Esophagus squamous epithelium (tissue), 5 donors: ENCODE measurements around the gene AEN. TPM values are rescaled to one million over a fixed set of nuclear protein-coding genes. Genes with fewer than 3 reads are reported as not detected.

Experiments used
- DNase-seq: peaks from one replicate; lab custom pipeline; 2025; lab: John Stamatoyannopoulos, UW
- H3K27ac ChIP-seq, 4 donors: fragments of 200-600 bp; sonication (generic); one replicate each; pipeline ENCODE4 v1.5.1; 2016 to 2019; ENCODE audit warnings: mild to moderate bottlenecking in 1 of 4
- H3K27me3 ChIP-seq, 4 donors: fragments of 200-600 bp; sonication (generic); 1 replicate in 3 of 4; 2 replicates in 1 of 4; pipeline versions ENCODE4 v1.5.1 to v1.6.0; 2017 to 2021; ENCODE audit warnings: antibody characterized with exemption in 1 of 4
- H3K36me3 ChIP-seq, 3 donors: fragments of 200-600 bp; sonication (generic); one replicate each; pipeline ENCODE4 v1.5.1; 2016 to 2019
- H3K4me1 ChIP-seq, 3 donors: fragments of 200-600 bp; sonication (generic); one replicate each; pipeline ENCODE4 v1.5.1; 2017 to 2019
- H3K4me3 ChIP-seq, 4 donors: fragments of 200-600 bp; sonication (generic); 1 replicate in 3 of 4; 2 replicates in 1 of 4; pipeline ENCODE4 v1.5.1; 2016 to 2019; ENCODE audit warnings: mild to moderate bottlenecking in 2 of 4, moderate library complexity in 1 of 4
- H3K9me3 ChIP-seq, 3 donors: fragments of 200-600 bp; sonication (generic); one replicate each; pipeline ENCODE4 v1.5.1; 2016 to 2019
- POLR2A ChIP-seq, 4 donors: fragments of 450-650 bp; IDR thresholded peaks; one replicate each; pipeline ENCODE4 v1.6.1; 2017; ENCODE audit warnings: antibody characterized with exemption in 4 of 4, mild to moderate bottlenecking in 4 of 4, moderate library complexity in 3 of 4
- WGBS, 2 donors: methylation state at CpG; one replicate each; pipeline ENCODE4 v1.1.5; 2018; 5-methylcytosine and 5-hydroxymethylcytosine counted together
- intact Hi-C: fragments of 100-400 bp; cut with DNase I; formaldehyde crosslinking; loops from one replicate; pipeline ENCODE4 v1.15.0; 2022
- total RNA-seq, 4 donors: library from RNA; depleted of rRNA; stranded (reverse); fragments of >200 nt; gene quantifications; one replicate each; pipeline ENCODE4 v1.1.0, GENCODE V29; 2016
- TF ChIP-seq, protein P1 (sequence below), 6 experiments: fragments of 450-650 bp in 4 of 6; fragments of 200-600 bp in 2 of 6; sonication (generic) in 2 of 6; IDR thresholded peaks; one replicate each; pipeline ENCODE4 v1.5.1; 2016 to 2019; ENCODE audit warnings: antibody characterized with exemption in 6 of 6, mild to moderate bottlenecking in 4 of 6, moderate library complexity in 4 of 6
- donor health status: DM: yes; HTN: yes; CAD: no.

AEN gene
- total RNA-seq, 4 donors from 2014 or later: 13.4 to 31.4 (median 18.1) TPM

DNA sequence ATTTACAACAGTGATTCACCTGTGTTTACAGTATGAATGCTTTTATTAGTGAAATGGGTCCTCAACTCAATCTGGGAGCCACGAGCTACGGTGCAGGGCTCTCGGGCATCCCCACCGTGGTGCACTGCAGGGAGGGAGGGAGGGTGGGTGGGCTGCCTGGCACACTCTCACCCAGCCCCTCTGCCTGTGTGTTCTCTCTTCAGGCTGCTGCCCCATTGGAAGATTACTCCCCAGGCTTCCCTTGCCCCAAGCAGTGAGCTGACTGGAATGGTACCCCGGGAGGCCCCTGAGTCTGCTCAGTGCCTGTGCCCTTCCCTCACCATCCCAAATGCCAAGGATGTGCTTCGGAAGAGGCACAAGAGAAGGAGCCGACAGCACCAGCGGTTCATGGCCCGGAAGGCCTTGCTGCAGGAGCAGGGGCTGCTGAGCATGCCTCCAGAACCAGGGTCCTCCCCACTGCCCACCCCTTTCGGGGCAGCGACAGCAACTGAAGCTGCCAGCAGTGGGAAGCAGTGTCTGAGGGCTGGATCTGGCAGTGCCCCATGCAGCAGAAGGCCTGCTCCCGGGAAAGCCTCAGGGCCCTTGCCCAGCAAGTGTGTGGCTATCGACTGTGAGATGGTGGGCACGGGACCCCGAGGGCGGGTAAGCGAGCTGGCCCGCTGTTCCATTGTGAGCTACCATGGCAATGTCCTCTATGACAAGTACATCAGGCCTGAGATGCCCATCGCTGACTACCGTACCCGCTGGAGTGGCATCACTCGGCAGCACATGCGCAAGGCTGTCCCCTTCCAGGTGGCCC lies 5.0 kb downstream of the AEN start:
- DNase-seq: no peak
- Histone ChIP-seq H3K4me3 (no peak overlapping the region), H3K9me3 (no peaks in the 10 kb centered on the region), H3K4me1 (peaks cover 31 to 86% (median 36%) of the 10 kb centered on the region in 3 donors), H3K27me3 (no peaks in the 10 kb centered on the region), H3K27ac (peak overlapping the region; percentile 31 to 95 (median 44)), H3K36me3 (peaks cover 9 to 54% (median 20%) of the 10 kb centered on the region in 3 donors)
- TF ChIP-seq POLR2A (IDR thresholded peaks at IDR 0.05): no peak
- TF ChIP-seq, protein P1, sequence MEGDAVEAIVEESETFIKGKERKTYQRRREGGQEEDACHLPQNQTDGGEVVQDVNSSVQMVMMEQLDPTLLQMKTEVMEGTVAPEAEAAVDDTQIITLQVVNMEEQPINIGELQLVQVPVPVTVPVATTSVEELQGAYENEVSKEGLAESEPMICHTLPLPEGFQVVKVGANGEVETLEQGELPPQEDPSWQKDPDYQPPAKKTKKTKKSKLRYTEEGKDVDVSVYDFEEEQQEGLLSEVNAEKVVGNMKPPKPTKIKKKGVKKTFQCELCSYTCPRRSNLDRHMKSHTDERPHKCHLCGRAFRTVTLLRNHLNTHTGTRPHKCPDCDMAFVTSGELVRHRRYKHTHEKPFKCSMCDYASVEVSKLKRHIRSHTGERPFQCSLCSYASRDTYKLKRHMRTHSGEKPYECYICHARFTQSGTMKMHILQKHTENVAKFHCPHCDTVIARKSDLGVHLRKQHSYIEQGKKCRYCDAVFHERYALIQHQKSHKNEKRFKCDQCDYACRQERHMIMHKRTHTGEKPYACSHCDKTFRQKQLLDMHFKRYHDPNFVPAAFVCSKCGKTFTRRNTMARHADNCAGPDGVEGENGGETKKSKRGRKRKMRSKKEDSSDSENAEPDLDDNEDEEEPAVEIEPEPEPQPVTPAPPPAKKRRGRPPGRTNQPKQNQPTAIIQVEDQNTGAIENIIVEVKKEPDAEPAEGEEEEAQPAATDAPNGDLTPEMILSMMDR (IDR thresholded peaks at IDR 0.05): no peak
- intact Hi-C loops: no loop called here
- WGBS, 2 donors: 89 to 93% methylated on average over 11 to 12 of the region's 23 CpGs

DNA sequence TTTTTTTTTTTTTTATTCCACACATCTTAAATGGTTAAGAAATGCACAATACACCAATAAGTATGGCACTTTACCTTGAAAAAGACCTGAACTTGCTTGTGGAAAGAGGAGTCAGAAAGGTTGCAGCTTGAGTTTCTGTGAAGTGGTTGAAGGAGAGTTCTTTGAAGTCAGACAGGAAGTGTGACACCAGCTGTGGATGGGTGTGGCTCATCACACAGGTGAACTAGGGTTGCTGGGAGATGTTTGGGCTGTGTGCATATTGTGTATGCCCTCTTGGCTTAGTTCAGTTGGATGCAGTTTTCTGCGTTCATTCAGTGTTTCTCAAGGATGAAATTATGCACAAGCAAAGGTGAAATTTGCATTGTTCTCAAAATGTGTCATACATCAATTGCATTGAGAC lies 6.3 kb downstream of the AEN start:
- peak overlapping the region in 3 of 4 donors; percentile 38 to 95 (median 49) for H3K27ac ChIP-seq
- peaks cover 9 to 67% (median 20%) of the 10 kb centered on the region in 3 donors for H3K36me3 ChIP-seq

DNA sequence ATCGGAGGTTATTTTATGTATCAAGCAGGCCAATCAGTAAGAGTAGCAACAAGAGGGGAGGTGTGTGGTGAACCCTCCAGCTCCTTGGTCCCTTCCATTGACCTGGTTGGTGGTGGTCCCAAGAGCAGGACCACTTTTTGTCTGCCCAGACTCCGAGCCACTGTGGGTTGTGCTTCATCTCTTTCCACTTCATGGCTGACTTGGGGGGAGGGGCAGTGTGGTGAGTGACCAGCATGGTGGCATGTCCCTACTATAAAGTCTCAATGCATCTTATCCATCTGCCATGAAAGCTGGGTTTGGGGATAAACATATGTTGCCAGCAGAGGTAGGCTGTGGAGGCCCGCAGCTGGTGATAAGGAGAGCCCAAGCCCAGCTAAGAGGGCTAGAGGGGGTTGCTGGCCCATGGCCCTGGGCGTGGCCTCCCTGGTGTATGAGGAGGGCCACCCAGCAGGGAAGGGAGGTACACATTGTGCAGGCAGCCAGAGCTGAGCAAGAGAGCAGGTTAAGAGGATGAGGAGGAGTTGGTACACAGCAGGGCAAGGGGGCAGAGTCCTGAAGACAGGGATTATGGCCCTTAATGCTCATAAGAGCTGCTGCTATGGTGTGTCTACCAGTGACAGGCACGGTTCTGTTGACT lies 7.0 kb downstream of the AEN start:
- intact Hi-C loops: no loop called here
- peaks cover 18 to 72% (median 24%) of the 10 kb centered on the region in 3 donors for H3K4me1 ChIP-seq
- DNase-seq: no peak
- H3K27ac ChIP-seq: peak overlapping the region in 2 of 4 donors; percentile 16 to 95
- WGBS, 2 donors: 71 to 94% methylated on average over 2 to 5 of the region's 5 CpGs
- H3K4me3 ChIP-seq: no peak overlapping the region
- H3K9me3 ChIP-seq: no peaks in the 10 kb centered on the region
- no peaks in the 10 kb centered on the region for H3K27me3 ChIP-seq
- H3K36me3 ChIP-seq: peaks cover 9 to 73% (median 20%) of the 10 kb centered on the region in 3 donors
- TF ChIP-seq, protein P1 (IDR thresholded peaks at IDR 0.05): no peak
- no peak for TF ChIP-seq POLR2A (IDR thresholded peaks at IDR 0.05)

More for the DNA sequence above, 6.3 kb downstream of the AEN start:
- Histone ChIP-seq H3K4me1 (peaks cover 23 to 79% (median 30%) of the 10 kb centered on the region in 3 donors), H3K9me3 (no peaks in the 10 kb centered on the region), H3K27me3 (no peaks in the 10 kb centered on the region), H3K4me3 (no peak overlapping the region)
- 67 to 88% methylated on average over 1 of the region's 1 CpG for WGBS, 2 donors
- TF ChIP-seq, protein P1 (IDR thresholded peaks at IDR 0.05): no peak
- TF ChIP-seq POLR2A (IDR thresholded peaks at IDR 0.05): peak in 1 of 4 donors; percentile 34
- DNase-seq: no peak
- intact Hi-C loops: no loop called here

DNA sequence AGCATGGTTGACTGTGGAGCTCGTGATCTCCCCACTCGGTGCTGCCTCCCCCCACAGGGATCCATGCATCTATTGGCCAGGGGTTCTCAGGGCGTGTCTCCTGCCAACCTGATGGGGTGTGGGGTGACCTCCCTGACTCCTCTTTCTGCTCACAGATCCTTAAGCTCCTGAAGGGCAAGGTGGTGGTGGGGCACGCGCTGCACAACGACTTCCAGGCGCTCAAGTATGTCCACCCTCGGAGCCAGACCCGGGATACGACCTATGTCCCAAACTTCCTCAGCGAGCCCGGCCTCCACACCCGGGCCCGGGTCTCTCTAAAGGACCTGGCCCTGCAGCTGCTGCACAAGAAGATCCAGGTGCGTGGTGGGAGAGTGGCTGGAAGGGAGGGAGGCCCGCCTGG lies 7.9 kb downstream of the AEN start:
- no peak overlapping the region for H3K4me3 ChIP-seq
- H3K9me3 ChIP-seq: no peaks in the 10 kb centered on the region
- TF ChIP-seq, protein P1 (IDR thresholded peaks at IDR 0.05): no peak
- no peak for TF ChIP-seq POLR2A (IDR thresholded peaks at IDR 0.05)
- H3K4me1 ChIP-seq: peaks cover 9 to 63% (median 16%) of the 10 kb centered on the region in 3 donors
- no peak overlapping the region for H3K27ac ChIP-seq
- 98 to 100% methylated on average over 2 to 14 of the region's 16 CpGs for WGBS, 2 donors
- H3K27me3 ChIP-seq: no peaks in the 10 kb centered on the region
- peaks cover 9 to 74% (median 20%) of the 10 kb centered on the region in 3 donors for H3K36me3 ChIP-seq
- intact Hi-C loops: no loop called here
- no peak for DNase-seq
